ENCODE data around the gene HMBS.

HMBS gene

GRCh38 chr11:119114351-119114750 is 29.7 kb downstream of the HMBS start:
- peaks cover 2% of the 10 kb centered on the region; the same call in 1 of the 2 replicates for H3K79me2 ChIP-seq (ENCODE audit: insufficient read depth, low read length)
- H2AFZ ChIP-seq (ENCODE audit: low read depth, low read length, severe bottlenecking) = no peak overlapping the region
- H3F3A ChIP-seq (ENCODE audit: insufficient read depth) = peaks cover 12% of the 10 kb centered on the region
- no peak overlapping the region for H3K27ac ChIP-seq (ENCODE audit: low read depth, low read length)
- H3K4me2 ChIP-seq (ENCODE audit: low read depth, low read length, poor library complexity, severe bottlenecking) = no peak overlapping the region
- no peaks in the 10 kb centered on the region for H3K36me3 ChIP-seq (ENCODE audit: low read length)
- no peaks in the 10 kb centered on the region for H4K20me1 ChIP-seq (ENCODE audit: low read depth, low read length)
- H3K27me3 ChIP-seq (ENCODE audit: low read length) = no peaks in the 10 kb centered on the region
- no peaks in the 10 kb centered on the region for H3K9me2 ChIP-seq (replicated peaks; ENCODE audit: insufficient read depth, low read length)
- TF ChIP-seq EZH2phosphoT487 (conservative IDR thresholded peaks at IDR 0.05; ENCODE audit: low read length) = no peak
- TF ChIP-seq, protein P1, sequence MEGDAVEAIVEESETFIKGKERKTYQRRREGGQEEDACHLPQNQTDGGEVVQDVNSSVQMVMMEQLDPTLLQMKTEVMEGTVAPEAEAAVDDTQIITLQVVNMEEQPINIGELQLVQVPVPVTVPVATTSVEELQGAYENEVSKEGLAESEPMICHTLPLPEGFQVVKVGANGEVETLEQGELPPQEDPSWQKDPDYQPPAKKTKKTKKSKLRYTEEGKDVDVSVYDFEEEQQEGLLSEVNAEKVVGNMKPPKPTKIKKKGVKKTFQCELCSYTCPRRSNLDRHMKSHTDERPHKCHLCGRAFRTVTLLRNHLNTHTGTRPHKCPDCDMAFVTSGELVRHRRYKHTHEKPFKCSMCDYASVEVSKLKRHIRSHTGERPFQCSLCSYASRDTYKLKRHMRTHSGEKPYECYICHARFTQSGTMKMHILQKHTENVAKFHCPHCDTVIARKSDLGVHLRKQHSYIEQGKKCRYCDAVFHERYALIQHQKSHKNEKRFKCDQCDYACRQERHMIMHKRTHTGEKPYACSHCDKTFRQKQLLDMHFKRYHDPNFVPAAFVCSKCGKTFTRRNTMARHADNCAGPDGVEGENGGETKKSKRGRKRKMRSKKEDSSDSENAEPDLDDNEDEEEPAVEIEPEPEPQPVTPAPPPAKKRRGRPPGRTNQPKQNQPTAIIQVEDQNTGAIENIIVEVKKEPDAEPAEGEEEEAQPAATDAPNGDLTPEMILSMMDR (IDR thresholded peaks at IDR 0.05; ENCODE audit: insufficient read depth, low read length, poor library complexity, severe bottlenecking) = no peak
- H3K9ac ChIP-seq (ENCODE audit: low read length) = no peak overlapping the region
- no peak overlapping the region for H3K4me3 ChIP-seq (ENCODE audit: insufficient read depth, low read length, poor library complexity, severe bottlenecking)
- H3K9me3 ChIP-seq (ENCODE audit: insufficient read depth, low read length) = no peaks in the 10 kb centered on the region

DNA sequence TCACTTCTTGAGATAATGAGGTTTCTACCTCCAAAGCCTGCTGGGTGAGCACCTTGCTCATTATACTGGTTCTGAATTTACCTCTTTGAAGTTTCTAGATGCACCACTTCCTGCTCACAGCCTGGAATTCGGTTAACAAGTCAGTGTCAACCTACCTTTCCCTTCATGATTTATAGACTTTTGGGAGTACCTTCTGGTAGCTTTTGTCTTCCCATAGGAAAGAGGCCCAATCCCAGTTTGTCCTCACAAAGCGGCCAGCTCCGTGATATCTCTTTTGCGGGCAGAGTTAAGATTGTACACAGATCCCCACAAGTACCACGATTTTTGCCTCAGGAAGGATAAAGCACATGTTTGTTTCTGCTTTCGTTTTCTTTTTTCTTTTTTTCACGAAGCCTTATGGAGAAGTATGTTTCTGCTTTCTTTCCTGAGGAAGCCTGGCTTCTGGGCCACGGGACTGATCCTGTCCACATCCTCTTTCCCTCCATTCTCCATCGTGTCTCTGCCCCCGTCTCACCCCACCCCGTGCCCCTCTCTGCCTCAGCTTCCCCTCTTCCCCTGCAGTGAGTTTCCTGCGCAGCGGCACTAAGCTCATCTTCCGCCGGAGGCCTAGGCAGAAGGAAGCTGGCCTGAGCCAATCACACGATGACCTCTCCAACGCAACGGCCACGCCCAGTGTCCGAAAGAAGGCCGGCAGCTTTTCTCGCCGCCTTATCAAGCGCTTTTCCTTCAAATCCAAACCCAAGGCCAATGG is 31.0 kb downstream of the HMBS start:
- Histone ChIP-seq H3K27me3 (ENCODE audit: low read length) (no peaks in the 10 kb centered on the region), H3K27ac (ENCODE audit: low read depth, low read length) (no peak overlapping the region), H3K79me2 (ENCODE audit: insufficient read depth, low read length) (no peaks in the 10 kb centered on the region), H4K20me1 (ENCODE audit: low read depth, low read length) (no peaks in the 10 kb centered on the region), H3K9me3 (ENCODE audit: insufficient read depth, low read length) (no peaks in the 10 kb centered on the region), H3K4me2 (ENCODE audit: low read depth, low read length, poor library complexity, severe bottlenecking) (no peak overlapping the region), H3K4me3 (ENCODE audit: insufficient read depth, low read length, poor library complexity, severe bottlenecking) (no peak overlapping the region), H3K36me3 (ENCODE audit: low read length) (no peaks in the 10 kb centered on the region), H2AFZ (ENCODE audit: low read depth, low read length, severe bottlenecking) (no peak overlapping the region), H3F3A (ENCODE audit: insufficient read depth) (peaks cover 16% of the 10 kb centered on the region), H3K9ac (ENCODE audit: low read length) (no peak overlapping the region), H3K9me2 (replicated peaks; ENCODE audit: insufficient read depth, low read length) (no peaks in the 10 kb centered on the region)
- no peak for TF ChIP-seq EZH2phosphoT487 (conservative IDR thresholded peaks at IDR 0.05; ENCODE audit: low read length)

- Histone ChIP-seq H3K27me3 (ENCODE audit: low read length) (no peaks in the 10 kb centered on the region), H3K4me2 (ENCODE audit: low read depth, low read length, poor library complexity, severe bottlenecking) (no peak overlapping the region), H3K27ac (ENCODE audit: low read depth, low read length) (no peak overlapping the region), H3K4me3 (ENCODE audit: insufficient read depth, low read length, poor library complexity, severe bottlenecking) (no peak overlapping the region), H2AFZ (ENCODE audit: low read depth, low read length, severe bottlenecking) (no peak overlapping the region), H3K9me2 (replicated peaks; ENCODE audit: insufficient read depth, low read length) (no peaks in the 10 kb centered on the region), H3K9ac (ENCODE audit: low read length) (no peak overlapping the region), H3K9me3 (ENCODE audit: insufficient read depth, low read length) (no peaks in the 10 kb centered on the region), H3F3A (ENCODE audit: insufficient read depth) (peaks cover 16% of the 10 kb centered on the region), H3K79me2 (ENCODE audit: insufficient read depth, low read length) (no peaks in the 10 kb centered on the region), H4K20me1 (ENCODE audit: low read depth, low read length) (no peaks in the 10 kb centered on the region), H3K36me3 (ENCODE audit: low read length) (no peaks in the 10 kb centered on the region)
- TF ChIP-seq, protein P1 (IDR thresholded peaks at IDR 0.05; ENCODE audit: insufficient read depth, low read length, poor library complexity, severe bottlenecking) = no peak
- TF ChIP-seq EZH2phosphoT487 (conservative IDR thresholded peaks at IDR 0.05; ENCODE audit: low read length) = no peak
These were observed 31.5 kb downstream of the HMBS start for GRCh38 chr11:119116235-119116594.

DNA sequence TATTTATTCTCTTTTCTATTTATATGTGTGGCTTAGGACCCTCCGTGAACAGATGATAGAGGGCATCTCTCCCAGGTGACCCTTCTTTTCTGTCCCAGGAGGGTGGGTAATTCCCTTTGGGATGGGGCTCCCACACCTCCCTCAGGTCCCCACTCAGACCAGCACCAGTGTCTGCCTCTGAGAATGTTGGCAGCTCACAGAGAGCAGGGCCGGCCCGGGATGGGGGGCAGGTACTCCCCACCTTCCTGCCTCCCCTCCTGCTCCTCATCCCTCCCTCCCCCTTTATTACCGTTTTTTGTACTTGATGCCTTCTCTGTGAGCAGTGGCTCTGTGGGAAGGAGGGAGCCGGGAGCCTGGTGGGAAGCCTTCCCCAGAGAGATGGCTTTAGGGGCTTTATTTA is 31.9 kb downstream of the HMBS start:
- no peak overlapping the region for H3K4me3 ChIP-seq (ENCODE audit: insufficient read depth, low read length, poor library complexity, severe bottlenecking)

More for the DNA sequence above, 31.9 kb downstream of the HMBS start:
- H3K4me2 ChIP-seq (ENCODE audit: low read depth, low read length, poor library complexity, severe bottlenecking) = no peak overlapping the region
- no peaks in the 10 kb centered on the region for H3K9me3 ChIP-seq (ENCODE audit: insufficient read depth, low read length)
- no peaks in the 10 kb centered on the region for H3K27me3 ChIP-seq (ENCODE audit: low read length)
- TF ChIP-seq EZH2phosphoT487 (conservative IDR thresholded peaks at IDR 0.05; ENCODE audit: low read length) = no peak
- TF ChIP-seq, protein P1 (IDR thresholded peaks at IDR 0.05; ENCODE audit: insufficient read depth, low read length, poor library complexity, severe bottlenecking) = no peak
- no peaks in the 10 kb centered on the region for H3K36me3 ChIP-seq (ENCODE audit: low read length)
- H2AFZ ChIP-seq (ENCODE audit: low read depth, low read length, severe bottlenecking) = no peak overlapping the region
- H4K20me1 ChIP-seq (ENCODE audit: low read depth, low read length) = no peaks in the 10 kb centered on the region
- peaks cover 16% of the 10 kb centered on the region for H3F3A ChIP-seq (ENCODE audit: insufficient read depth)
- H3K9ac ChIP-seq (ENCODE audit: low read length) = no peak overlapping the region
- H3K79me2 ChIP-seq (ENCODE audit: insufficient read depth, low read length) = peaks cover 1% of the 10 kb centered on the region
- H3K9me2 ChIP-seq (replicated peaks; ENCODE audit: insufficient read depth, low read length) = no peaks in the 10 kb centered on the region
- H3K27ac ChIP-seq (ENCODE audit: low read depth, low read length) = no peak overlapping the region
